Measurements from ENCODE around the gene RYR2. TPM values are rescaled to one million over a fixed set of nuclear protein-coding genes. Genes with fewer than 3 reads are reported as not detected.

Gene RYR2
- total and polyA plus RNA-seq, 2 donors (not counting 1 experiment from before 2014, with no cell fraction given): not detected

- Mint-ChIP-seq H3K4me3 (no peak overlapping the region), H3K9me3 (ENCODE audit: insufficient read depth) (no peaks in the 10 kb centered on the region), H3K27ac (no peak overlapping the region), H3K27me3 (peaks cover 13% of the 10 kb centered on the region), H3K4me1 (no peaks in the 10 kb centered on the region)
- TF ChIP-seq CTCF (IDR thresholded peaks at IDR 0.05) (no peak), EZH2 (IDR thresholded peaks at IDR 0.05; ENCODE audit: borderline replicate concordance, insufficient read depth, low read depth, low read length, poor library complexity, severe bottlenecking) (no peak)
- Histone ChIP-seq H3K27ac (ENCODE audit: low read length in 2 of 2) (no peak overlapping the region), H3K9ac (ENCODE audit: low read length) (no peak overlapping the region), H3K9me3 (ENCODE audit: control extremely low read depth in 1 of 3, control insufficient read depth in 2 of 3, insufficient read depth in 1 of 3, low read length in 2 of 3) (peaks cover 0 to 5% (median 0%) of the 10 kb centered on the region in 3 donors), H2AFZ (ENCODE audit: insufficient read depth, low read depth, low read length, poor library complexity, severe bottlenecking) (no peak overlapping the region), H3K27me3 (replicated peaks in 1 of 4; ENCODE audit: control extremely low read depth in 1 of 4, control insufficient read depth in 3 of 4, insufficient read depth in 4 of 4, low read length in 3 of 4) (peaks cover 0 to under 1% (median 0%) of the 10 kb centered on the region in 4 experiments), H4K20me1 (ENCODE audit: control insufficient read depth, insufficient read depth, low read length, poor library complexity, severe bottlenecking) (no peaks in the 10 kb centered on the region), H3K79me2 (ENCODE audit: control insufficient read depth, insufficient read depth, low read length) (no peaks in the 10 kb centered on the region), H3K4me2 (replicated peaks; ENCODE audit: low read depth, low read length, poor library complexity, severe bottlenecking) (no peak overlapping the region), H3K4me3 (ENCODE audit: control extremely low read depth in 1 of 5, extremely low read depth in 1 of 5, insufficient read depth in 1 of 5, low read depth in 2 of 5, low read length in 4 of 5) (no peak overlapping the region), H3K36me3 (replicated peaks in 1 of 2; ENCODE audit: control extremely low read depth in 1 of 2, control insufficient read depth in 1 of 2, extremely low read depth in 1 of 2, insufficient read depth in 2 of 2, low read length in 1 of 2) (no peaks in the 10 kb centered on the region), H3K4me1 (ENCODE audit: control insufficient read depth in 2 of 2, insufficient read depth in 2 of 2, low read length in 2 of 2) (no peaks in the 10 kb centered on the region)
- ATAC-seq (ENCODE audit: low read depth) (no peak), DNase-seq (no peak)
- ChIA-PET POLR2A (no interaction called here), CTCF (no interaction called here)
- WGBS (ENCODE audit: insufficient coverage): 43% methylated on average over 4 of the region's 7 CpGs
- intact Hi-C loops (cut with micrococcal nuclease): no loop called here
These were observed 10.0 kb upstream of the RYR2 start for GRCh38 chr1:237032029-237032428.

GRCh38 chr1:237033061-237033460 is 8.9 kb upstream of the RYR2 start:
- Histone ChIP-seq H2AFZ (ENCODE audit: insufficient read depth, low read depth, low read length, poor library complexity, severe bottlenecking) (no peak overlapping the region), H3K9me3 (ENCODE audit: control extremely low read depth in 1 of 3, control insufficient read depth in 2 of 3, insufficient read depth in 1 of 3, low read length in 2 of 3) (peaks cover 0 to 5% (median 0%) of the 10 kb centered on the region in 3 donors), H3K27ac (ENCODE audit: low read length in 2 of 2) (no peak overlapping the region), H3K4me3 (ENCODE audit: control extremely low read depth in 1 of 5, extremely low read depth in 1 of 5, insufficient read depth in 1 of 5, low read depth in 2 of 5, low read length in 4 of 5) (no peak overlapping the region), H3K79me2 (ENCODE audit: control insufficient read depth, insufficient read depth, low read length) (no peaks in the 10 kb centered on the region), H3K9ac (ENCODE audit: low read length) (no peak overlapping the region), H4K20me1 (ENCODE audit: control insufficient read depth, insufficient read depth, low read length, poor library complexity, severe bottlenecking) (no peaks in the 10 kb centered on the region), H3K27me3 (replicated peaks in 1 of 4; ENCODE audit: control extremely low read depth in 1 of 4, control insufficient read depth in 3 of 4, insufficient read depth in 4 of 4, low read length in 3 of 4) (peaks cover 0 to 4% (median 0%) of the 10 kb centered on the region in 4 experiments), H3K4me1 (ENCODE audit: control insufficient read depth in 2 of 2, insufficient read depth in 2 of 2, low read length in 2 of 2) (no peaks in the 10 kb centered on the region), H3K4me2 (replicated peaks; ENCODE audit: low read depth, low read length, poor library complexity, severe bottlenecking) (no peak overlapping the region), H3K36me3 (replicated peaks in 1 of 2; ENCODE audit: control extremely low read depth in 1 of 2, control insufficient read depth in 1 of 2, extremely low read depth in 1 of 2, insufficient read depth in 2 of 2, low read length in 1 of 2) (no peaks in the 10 kb centered on the region)
- Mint-ChIP-seq H3K4me1 (no peaks in the 10 kb centered on the region), H3K4me3 (no peak overlapping the region), H3K27ac (no peak overlapping the region), H3K27me3 (peaks cover 9% of the 10 kb centered on the region), H3K9me3 (ENCODE audit: insufficient read depth) (no peaks in the 10 kb centered on the region)
- CTCF ChIA-PET: no interaction called here
- intact Hi-C loops (cut with micrococcal nuclease): no loop called here
- ATAC-seq (ENCODE audit: low read depth) (no peak), DNase-seq (no peak)
- POLR2A ChIA-PET: no interaction called here
- TF ChIP-seq EZH2 (IDR thresholded peaks at IDR 0.05; ENCODE audit: borderline replicate concordance, insufficient read depth, low read depth, low read length, poor library complexity, severe bottlenecking) (no peak), CTCF (IDR thresholded peaks at IDR 0.05) (no peak)
- 100% methylated on average over 4 of the region's 4 CpGs for WGBS (ENCODE audit: insufficient coverage)
